Central memory CD4-positive, alpha-beta T cell (primary cell): ENCODE data around the gene KPNA4.
A peak's percentile ranks its signal among the peaks of the same experiment; 100 is the strongest.
"Not testable (repeated sequence)": the region's sequence is repeated elsewhere in the genome, so short reads cannot be mapped to it uniquely, and the experiment has no call there.

Experiments used
- DNase-seq: peaks from one replicate; pipeline ENCODE4 v3.0.0; 2022

The KPNA4 gene

GRCh38 chr3:160569894-160570652, 4.7 kb upstream of the KPNA4 start:
- no peak for DNase-seq

- no peak for DNase-seq
Measured at GRCh38 chr3:160568989-160569388, 3.6 kb upstream of the KPNA4 start.

- no peak for DNase-seq
Measured at GRCh38 chr3:160567774-160568173, 2.4 kb upstream of the KPNA4 start.

GRCh38 chr3:160566499-160566898, 1.1 kb upstream of the KPNA4 start:
- no peak for DNase-seq

- no peak for DNase-seq
Measured at GRCh38 chr3:160564949-160565441, 376 bp downstream of the KPNA4 start.

GRCh38 chr3:160564258-160564911, 986 bp downstream of the KPNA4 start:
- peak; percentile 2 for DNase-seq

GRCh38 chr3:160562952-160563351, 2.4 kb downstream of the KPNA4 start:
- DNase-seq, result no peak

- DNase-seq, result no peak
Measured at GRCh38 chr3:160557571-160557970, 7.8 kb downstream of the KPNA4 start.

GRCh38 chr3:160556141-160556540, 9.2 kb downstream of the KPNA4 start:
- no peak for DNase-seq

- DNase-seq, result no peak
Measured at GRCh38 chr3:160554980-160555379, 10.4 kb downstream of the KPNA4 start.

- no peak for DNase-seq
Measured at GRCh38 chr3:160553827-160554226, 11.5 kb downstream of the KPNA4 start.

- DNase-seq, result no peak
Measured at GRCh38 chr3:160546727-160547126, 18.6 kb downstream of the KPNA4 start.

GRCh38 chr3:160545504-160545871, 19.9 kb downstream of the KPNA4 start:
- no peak for DNase-seq

GRCh38 chr3:160544844-160545503, 20.4 kb downstream of the KPNA4 start:
- no peak for DNase-seq

GRCh38 chr3:160540551-160540950, 24.8 kb downstream of the KPNA4 start:
- no peak for DNase-seq

GRCh38 chr3:160538895-160539294, 26.5 kb downstream of the KPNA4 start:
- DNase-seq, result no peak

- no peak for DNase-seq
Measured at GRCh38 chr3:160537729-160538128, 27.6 kb downstream of the KPNA4 start.

GRCh38 chr3:160532371-160532770, 33.0 kb downstream of the KPNA4 start:
- no peak for DNase-seq

GRCh38 chr3:160531311-160531710, 34.1 kb downstream of the KPNA4 start:
- no peak for DNase-seq

- not testable (repeated sequence) for DNase-seq
Measured at GRCh38 chr3:160516391-160516790, 49.0 kb downstream of the KPNA4 start.

- no peak for DNase-seq
Measured at GRCh38 chr3:160501325-160501724, 64.0 kb downstream of the KPNA4 start.

GRCh38 chr3:160498202-160498601, 67.2 kb downstream of the KPNA4 start:
- no peak for DNase-seq

GRCh38 chr3:160490166-160490565, 75.2 kb downstream of the KPNA4 start:
- no peak for DNase-seq

- peak; percentile 8 for DNase-seq
Measured at GRCh38 chr3:160486459-160486869, 78.9 kb downstream of the KPNA4 start.
